Heart left ventricle (tissue), 16 donors: ENCODE results near the gene ZNF784. TPM values are rescaled to one million over a fixed set of nuclear protein-coding genes. Genes with fewer than 3 reads are reported as not detected.

Source experiments
- ATAC-seq, 4 donors: fragments of 200-7000 bp; cut with Tn5 transposase; one replicate each; pipeline ENCODE4 v1.9.1; 2020 to 2022; ENCODE audit warnings: moderate library complexity in 4 of 4, mild to moderate bottlenecking in 3 of 4, moderate number of reproducible peaks in 1 of 4
- DNase-seq, 5 donors: peaks; one replicate each; pipeline ENCODE4 v3.0.0-alpha.2; 2020
- H3K27ac ChIP-seq, 12 donors: fragments of 200-600 bp; sonication (generic) in 4 of 12; one replicate each; pipeline versions ENCODE4 v1.5.0 to v1.8.0; 2016 to 2022; ENCODE audit warnings: mild to moderate bottlenecking in 2 of 12
- H3K27me3 ChIP-seq, 9 donors: fragments of 200-600 bp; sonication (generic) in 2 of 9; one replicate each; pipeline versions ENCODE4 v1.5.1 to v1.8.0; 2016 to 2022; ENCODE audit warnings: mild to moderate bottlenecking in 3 of 9
- H3K36me3 ChIP-seq, 9 donors: fragments of 200-600 bp; sonication (generic) in 2 of 9; one replicate each; pipeline versions ENCODE4 v1.5.0 to v1.8.0; 2018 to 2022; ENCODE audit warnings: mild to moderate bottlenecking in 2 of 9
- H3K4me1 ChIP-seq, 12 donors: fragments of 200-600 bp; sonication (generic) in 4 of 12; one replicate each; pipeline versions ENCODE4 v1.5.0 to v1.8.0; 2016 to 2022; ENCODE audit warnings: mild to moderate bottlenecking in 3 of 12
- H3K4me3 ChIP-seq, 12 donors: fragments of 200-600 bp; sonication (generic) in 4 of 12; one replicate each; pipeline versions ENCODE4 v1.5.0 to v1.8.0; 2017 to 2022; ENCODE audit warnings: mild to moderate bottlenecking in 9 of 12, moderate library complexity in 4 of 12
- H3K9me3 ChIP-seq, 12 donors: fragments of 200-600 bp; sonication (generic) in 4 of 12; one replicate each; pipeline versions ENCODE4 v1.5.0 to v1.8.0; 2016 to 2022; ENCODE audit warnings: mild to moderate bottlenecking in 1 of 12
- POLR2A ChIP-seq, 2 donors: fragments of 450-650 bp; IDR thresholded peaks; one replicate each; pipeline ENCODE4 v1.6.1; 2017; ENCODE audit warnings: antibody characterized with exemption in 2 of 2, mild to moderate bottlenecking in 2 of 2, moderate library complexity in 2 of 2
- WGBS, 4 donors: extraction: QIAGEN DNeasy Blood & Tissue Kit in 2 of 4; methylation state at CpG; one replicate each; pipeline versions ENCODE4 v1.1.5 to v1.1.7; 2013 to 2018; 5-methylcytosine and 5-hydroxymethylcytosine counted together
- intact Hi-C, 10 donors: fragments of 100-400 bp; cut with DNase I; formaldehyde crosslinking; loops; one replicate each; pipeline versions ENCODE4 v1.11.1 to v1.14.2; 2022
- polyA plus RNA-seq, 2 donors: library from polyadenylated mRNA; stranded (reverse); fragments of 200-250 nt; gene quantifications; one replicate each; pipeline ENCODE4 v1.2.3, GENCODE V29; 2013
- total RNA-seq, 9 donors: library from RNA; depleted of rRNA in 2 of 9; stranded (reverse); fragments of >200 nt in 2 of 9; fragmentation: NEBNext Ultra II Directional in 3 of 9; extraction: Animal tissue kit (Norgen Biotek cat#: 25700) in 3 of 9; gene quantifications; one replicate each; pipeline versions ENCODE4 v1.1.0 to v1.2.4, GENCODE V29; 2016 to 2023
- TF ChIP-seq, protein P1 (sequence below), 12 donors: fragments of 200-600 bp; sonication (generic) in 4 of 12; IDR thresholded peaks; one replicate each; pipeline versions ENCODE4 v1.5.0 to v1.8.0; 2018 to 2022; ENCODE audit warnings: antibody characterized with exemption in 12 of 12, mild to moderate bottlenecking in 5 of 12
- donor health status: ischemic (EF 13 %, LVEDD 7.1; RV severe dilation, severe dysfunction).
- donor health status: healthy with polysubstance abuse.
- donor health status: DM: no; HTN: yes; CAD: no.
- donor health status: DM: no; HTN: no; CAD: no.
- donor health status: ischemic (EF 25% LVEDD 6.9; RV normal size, moderate dysfunction).
- donor health status: ischemic (EF 25% LVEDD 5.7; RV mildly dilated, moderate dysfunction).
- donor health status: healthy.
- donor health status: DM: yes; HTN: yes; CAD: no.
- donor health status: ischemic (EF 35%, LVEDD 5.7; RV mildly dilated, moderate dysfunction).
- donor health status: nonischemic (EF 11% LVEDD 7.7; RV severe dilation, severe dysfunction).
- donor health status: DM: yes; HTN: yes; CAD: no.
- donor health status: PGD.
- donor health status: ischemic (EF 29% LVEDD 5.4; RV normal size, mild dysfunction).
- donor health status: nonischemic (EF 23%, LVEDD 6.1; RV moderate dilation, normal function).

ZNF784 gene
- total and polyA plus RNA-seq, 11 donors = 6.7 to 15.8 (median 9.2) TPM

DNA sequence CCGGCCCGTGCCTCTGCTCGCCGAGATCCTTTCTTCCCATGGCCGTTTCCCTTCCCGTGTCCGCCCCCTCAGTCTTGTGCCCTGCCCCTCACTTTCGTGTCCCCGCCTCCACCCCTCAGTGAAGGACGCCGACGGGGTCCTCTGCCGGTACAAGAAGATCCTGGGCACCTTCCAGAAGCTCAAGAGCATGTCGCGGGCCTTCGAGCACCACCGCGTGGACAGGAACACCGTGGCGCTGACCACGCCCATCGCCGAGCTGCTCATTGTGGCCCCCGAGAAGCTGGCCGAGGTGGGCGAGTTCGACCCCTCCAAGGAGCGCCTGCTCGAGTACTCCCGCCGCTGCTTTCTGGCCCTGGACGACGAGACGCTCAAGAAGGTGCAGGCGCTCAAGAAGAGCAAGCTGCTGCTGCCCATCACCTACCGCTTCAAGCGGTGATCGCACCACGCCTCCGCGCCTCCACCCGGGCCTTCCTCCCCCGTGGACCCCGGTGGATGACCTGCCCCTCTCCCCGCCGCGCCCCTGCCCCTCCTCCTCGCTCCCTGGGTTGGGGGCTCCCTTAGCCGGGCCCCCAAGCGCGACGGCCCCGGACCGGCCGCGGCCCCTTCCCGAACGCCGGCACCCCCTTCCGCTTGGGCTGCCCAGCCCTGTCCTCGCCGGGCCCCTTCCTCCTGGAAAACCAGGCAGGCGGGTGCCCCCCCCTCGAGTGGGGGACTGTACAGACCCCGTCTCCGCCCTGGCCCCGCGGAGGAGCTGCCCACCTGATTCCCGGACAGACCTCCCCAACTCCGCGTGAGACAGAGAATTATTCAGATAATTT is 28.2 kb upstream of the ZNF784 start:
- H3K36me3 ChIP-seq = peaks cover 0 to 11% (median 0%) of the 10 kb centered on the region in 9 donors
- peak overlapping the region in 3 of 12 donors; percentile 99 to 100 (median 100) for H3K27ac ChIP-seq
- H3K27me3 ChIP-seq = no peaks in the 10 kb centered on the region
- H3K4me3 ChIP-seq = no peak overlapping the region
- H3K4me1 ChIP-seq = peaks cover 10 to 43% (median 37%) of the 10 kb centered on the region in 12 donors
- no peaks in the 10 kb centered on the region for H3K9me3 ChIP-seq
- intact Hi-C loops = loop anchor here in 2 of 10 donors (2.0 kb wide), 1 partner anchor 18 kb away; no protein-coding TSS in a partner anchor
- WGBS, 4 donors = 74 to 81% (median 78%) methylated on average over 65 to 71 of the region's 71 CpGs
- ATAC-seq (no peak), DNase-seq (peak in 2 of 5 donors; percentile 57 to 72)
- no peak for TF ChIP-seq POLR2A (IDR thresholded peaks at IDR 0.05)
- TF ChIP-seq, protein P1, sequence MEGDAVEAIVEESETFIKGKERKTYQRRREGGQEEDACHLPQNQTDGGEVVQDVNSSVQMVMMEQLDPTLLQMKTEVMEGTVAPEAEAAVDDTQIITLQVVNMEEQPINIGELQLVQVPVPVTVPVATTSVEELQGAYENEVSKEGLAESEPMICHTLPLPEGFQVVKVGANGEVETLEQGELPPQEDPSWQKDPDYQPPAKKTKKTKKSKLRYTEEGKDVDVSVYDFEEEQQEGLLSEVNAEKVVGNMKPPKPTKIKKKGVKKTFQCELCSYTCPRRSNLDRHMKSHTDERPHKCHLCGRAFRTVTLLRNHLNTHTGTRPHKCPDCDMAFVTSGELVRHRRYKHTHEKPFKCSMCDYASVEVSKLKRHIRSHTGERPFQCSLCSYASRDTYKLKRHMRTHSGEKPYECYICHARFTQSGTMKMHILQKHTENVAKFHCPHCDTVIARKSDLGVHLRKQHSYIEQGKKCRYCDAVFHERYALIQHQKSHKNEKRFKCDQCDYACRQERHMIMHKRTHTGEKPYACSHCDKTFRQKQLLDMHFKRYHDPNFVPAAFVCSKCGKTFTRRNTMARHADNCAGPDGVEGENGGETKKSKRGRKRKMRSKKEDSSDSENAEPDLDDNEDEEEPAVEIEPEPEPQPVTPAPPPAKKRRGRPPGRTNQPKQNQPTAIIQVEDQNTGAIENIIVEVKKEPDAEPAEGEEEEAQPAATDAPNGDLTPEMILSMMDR (IDR thresholded peaks at IDR 0.05) = no peak

- Histone ChIP-seq H3K27ac (no peak overlapping the region), H3K4me3 (no peak overlapping the region), H3K36me3 (peaks cover 0 to 4% (median 0%) of the 10 kb centered on the region in 9 donors), H3K27me3 (no peaks in the 10 kb centered on the region), H3K4me1 (peaks cover 4 to 38% (median 31%) of the 10 kb centered on the region in 12 donors), H3K9me3 (no peaks in the 10 kb centered on the region)
- intact Hi-C loops = no loop called here
- ATAC-seq (no peak), DNase-seq (peak in 1 of 5 donors; percentile 60)
- WGBS, 4 donors = 84 to 92% (median 88%) methylated on average over 18 of the region's 18 CpGs
- TF ChIP-seq POLR2A (IDR thresholded peaks at IDR 0.05) = no peak
- TF ChIP-seq, protein P1 (IDR thresholded peaks at IDR 0.05) = no peak
Measured at GRCh38 chr19:55651236-55651635, 26.9 kb upstream of the ZNF784 start.

DNA sequence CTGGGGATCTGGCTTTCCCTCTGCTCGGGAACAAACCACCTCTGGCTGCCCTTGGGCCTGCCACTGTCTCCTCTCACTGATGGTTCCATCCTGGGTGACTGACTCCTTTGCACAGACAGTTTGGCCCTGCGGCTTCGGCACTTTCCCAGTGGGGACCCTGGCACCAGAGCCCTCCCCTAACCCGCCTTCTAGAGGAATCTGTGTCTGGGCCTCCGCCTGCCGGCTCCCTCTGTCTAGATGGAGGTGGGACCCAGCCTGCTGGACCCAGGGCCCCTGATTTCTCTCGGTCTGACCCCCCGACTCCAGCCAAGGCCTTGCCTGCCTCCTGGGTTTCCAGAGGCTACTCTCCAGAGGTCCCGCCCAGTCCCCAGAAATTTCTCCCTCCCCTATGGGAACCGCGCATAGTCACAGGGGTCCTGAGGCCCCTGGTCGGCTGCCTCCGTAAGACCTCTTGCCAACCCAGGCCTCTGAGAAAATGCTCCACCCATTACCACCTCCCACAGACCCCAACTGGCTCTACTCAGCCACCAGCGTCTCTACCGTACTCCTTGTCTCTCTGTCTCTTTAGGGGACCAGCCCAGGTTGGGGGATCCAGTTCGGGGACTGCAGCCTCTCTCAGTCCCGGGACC is 26.4 kb upstream of the ZNF784 start:
- peaks cover 4 to 33% (median 26%) of the 10 kb centered on the region in 12 donors for H3K4me1 ChIP-seq
- TF ChIP-seq POLR2A (IDR thresholded peaks at IDR 0.05) = no peak
- TF ChIP-seq, protein P1 (IDR thresholded peaks at IDR 0.05) = no peak
- intact Hi-C loops = no loop called here
- H3K36me3 ChIP-seq = peaks cover 0 to 6% (median 2%) of the 10 kb centered on the region in 9 donors
- 90 to 93% (median 91%) methylated on average over 15 to 17 of the region's 17 CpGs for WGBS, 4 donors
- H3K27ac ChIP-seq = no peak overlapping the region
- no peak for DNase-seq
- ATAC-seq = no peak
- H3K4me3 ChIP-seq = no peak overlapping the region
- no peaks in the 10 kb centered on the region for H3K9me3 ChIP-seq
- H3K27me3 ChIP-seq = no peaks in the 10 kb centered on the region

DNA sequence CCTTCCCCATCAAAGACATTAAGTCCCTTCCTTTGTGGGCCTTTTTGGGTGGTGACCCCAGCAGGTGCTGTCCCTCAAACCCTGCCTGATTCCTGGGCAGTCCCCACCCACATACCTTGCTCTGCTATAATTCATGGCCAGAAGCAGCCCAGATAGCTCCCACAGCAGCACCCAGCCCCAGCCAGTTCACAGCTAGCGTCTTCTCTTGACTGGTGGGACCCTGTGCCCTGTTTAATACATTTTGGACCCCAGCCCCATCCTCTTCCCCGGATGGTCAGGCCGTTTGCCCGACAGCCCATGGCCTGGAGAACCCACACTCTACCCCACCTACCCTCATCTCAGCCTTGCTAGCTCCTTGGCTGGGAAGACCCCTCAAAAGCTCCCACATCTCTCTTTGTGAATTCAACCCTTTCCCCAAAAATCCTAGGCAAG is 25.8 kb upstream of the ZNF784 start:
- ATAC-seq = no peak
- TF ChIP-seq, protein P1 (IDR thresholded peaks at IDR 0.05) = no peak
- no peak for TF ChIP-seq POLR2A (IDR thresholded peaks at IDR 0.05)
- no peak for DNase-seq
- Histone ChIP-seq H3K27me3 (no peaks in the 10 kb centered on the region), H3K4me3 (no peak overlapping the region), H3K4me1 (peaks cover 4 to 33% (median 22%) of the 10 kb centered on the region in 12 donors), H3K27ac (no peak overlapping the region), H3K9me3 (no peaks in the 10 kb centered on the region), H3K36me3 (peaks cover 0 to 12% (median 7%) of the 10 kb centered on the region in 9 donors)
- 86 to 94% (median 93%) methylated on average over 4 of the region's 4 CpGs for WGBS, 4 donors
- intact Hi-C loops = no loop called here
